Stromal cell of bone marrow (primary cell): ENCODE results near the gene ITPKB.

Experiments used
- DNase-seq: peaks from one replicate; pipeline ENCODE4 v3.0.0-alpha.2; 2012; ENCODE audit warnings: low read depth

Gene ITPKB

GRCh38 chr1:226637147-226637935 is 101.7 kb downstream of the ITPKB start:
- DNase-seq, result no peak

DNA sequence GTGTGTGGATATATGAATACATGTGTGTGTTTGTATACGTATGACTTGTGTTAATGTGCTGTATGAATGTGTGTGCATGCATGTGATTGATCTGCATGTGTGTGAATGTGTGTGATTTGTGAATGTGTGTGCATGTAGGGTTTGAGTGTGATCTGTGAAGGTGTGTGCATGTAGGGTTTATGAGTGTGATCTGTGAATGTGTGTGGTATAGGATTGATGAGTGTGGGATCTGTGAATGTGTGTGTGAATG is 102.3 kb downstream of the ITPKB start:
- no peak for DNase-seq

DNA sequence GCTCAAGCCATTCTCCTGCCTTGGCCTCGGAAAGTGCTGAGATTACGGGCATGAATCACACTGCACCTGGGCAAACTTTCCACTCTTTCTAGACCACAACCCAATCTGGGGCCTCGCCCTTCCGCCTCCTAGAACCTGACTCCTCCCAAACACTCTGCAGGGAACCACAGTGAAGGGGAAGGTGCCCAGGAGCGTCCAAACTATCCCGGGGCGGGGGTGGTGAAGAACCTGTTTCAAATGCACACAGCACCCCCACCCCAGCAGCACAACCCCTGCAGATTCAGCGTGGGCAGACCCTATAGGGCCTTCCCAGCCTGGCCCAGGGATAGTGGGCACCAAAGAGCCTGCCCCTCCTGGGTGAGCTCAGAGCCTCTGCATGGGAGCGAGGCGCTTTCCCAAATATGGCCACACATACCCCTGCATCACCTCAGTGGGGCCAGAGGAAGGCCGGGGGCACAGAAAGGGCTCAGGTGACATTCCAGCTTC is 103.6 kb downstream of the ITPKB start:
- DNase-seq, result no peak

DNA sequence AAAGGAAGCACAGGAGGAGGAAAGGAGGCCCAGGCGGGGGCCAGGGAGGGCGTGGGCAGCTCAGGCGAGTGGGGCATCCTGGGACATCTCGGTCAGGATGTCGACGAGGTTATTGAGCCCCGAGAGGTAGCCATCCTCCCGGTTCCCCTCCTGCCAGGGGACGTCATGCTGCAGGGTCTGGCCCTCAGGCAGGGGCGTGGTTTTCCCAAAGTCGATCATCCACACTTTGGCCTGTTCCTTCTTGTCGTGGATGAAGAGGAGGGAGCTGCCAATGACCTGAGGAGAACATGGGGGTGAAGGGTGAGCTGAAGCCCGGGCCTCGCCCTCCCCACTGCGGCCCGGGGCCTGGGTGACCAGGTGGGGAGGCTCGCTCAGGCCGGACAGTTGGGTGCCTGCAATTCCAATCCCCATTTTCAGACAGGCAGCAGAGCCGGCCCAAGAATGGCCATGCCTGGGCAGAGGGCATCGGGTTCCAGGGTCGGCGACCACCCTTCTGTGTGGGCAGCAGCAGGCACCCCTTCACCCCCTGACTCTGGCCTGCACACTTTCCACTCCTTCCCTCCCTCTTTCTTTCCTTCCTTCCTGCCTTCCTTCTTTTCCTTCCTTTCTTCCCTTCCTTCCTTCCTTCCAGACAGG is 104.4 kb downstream of the ITPKB start:
- no peak for DNase-seq

DNA sequence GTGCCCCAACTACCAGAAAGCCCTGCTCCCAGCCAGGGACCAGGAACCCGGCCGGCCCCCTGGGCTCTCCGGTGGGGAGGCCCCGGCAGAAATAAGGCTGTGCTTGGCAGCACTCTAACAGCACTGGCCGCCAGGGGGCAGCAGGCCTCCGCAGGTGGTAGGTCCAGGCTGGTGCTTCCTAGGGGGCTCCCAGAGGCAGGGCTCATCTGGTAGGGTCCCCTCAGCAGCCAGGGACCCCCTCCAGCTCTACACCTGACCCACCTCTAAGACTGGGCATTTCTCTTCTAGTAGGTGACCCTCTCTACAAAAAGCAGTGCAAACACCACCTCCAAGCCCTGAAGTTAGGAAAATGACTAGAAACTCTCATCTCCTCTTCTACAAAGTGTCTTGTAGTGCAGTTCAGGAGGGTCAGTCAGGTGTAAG is 104.9 kb downstream of the ITPKB start:
- peak; percentile 26 for DNase-seq

DNA sequence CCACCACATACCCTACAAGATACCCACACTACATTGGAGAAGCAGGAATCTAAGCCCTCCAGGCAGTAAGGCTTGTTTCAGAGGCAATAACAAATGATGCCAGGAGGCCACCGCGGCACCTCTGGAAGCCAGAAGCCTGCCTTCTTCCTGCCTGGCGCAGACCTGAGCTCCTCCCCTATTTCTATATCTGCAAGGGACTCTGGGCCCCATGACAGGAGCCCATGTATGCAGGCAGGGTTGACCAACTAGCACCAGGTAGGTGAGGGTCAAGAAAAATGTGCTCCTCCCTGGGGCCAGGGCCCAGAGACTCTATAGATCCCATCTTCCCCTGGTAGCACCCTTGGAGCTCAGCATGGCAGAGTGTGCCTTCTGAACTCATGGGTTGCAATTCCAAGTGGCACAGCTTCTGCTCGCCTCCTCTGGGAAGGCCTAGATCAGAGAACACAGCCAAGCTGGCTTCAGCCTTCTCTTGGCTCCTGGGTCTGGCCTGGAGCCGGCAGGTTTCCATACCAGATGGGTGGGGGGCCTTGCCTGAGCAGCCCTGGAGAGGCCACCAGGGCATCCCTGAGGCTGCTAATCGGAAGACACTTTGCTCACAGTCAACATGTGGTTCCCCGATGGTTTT is 105.4 kb downstream of the ITPKB start:
- no peak for DNase-seq

GRCh38 chr1:226632922-226633351 is 106.1 kb downstream of the ITPKB start:
- no peak for DNase-seq

DNA sequence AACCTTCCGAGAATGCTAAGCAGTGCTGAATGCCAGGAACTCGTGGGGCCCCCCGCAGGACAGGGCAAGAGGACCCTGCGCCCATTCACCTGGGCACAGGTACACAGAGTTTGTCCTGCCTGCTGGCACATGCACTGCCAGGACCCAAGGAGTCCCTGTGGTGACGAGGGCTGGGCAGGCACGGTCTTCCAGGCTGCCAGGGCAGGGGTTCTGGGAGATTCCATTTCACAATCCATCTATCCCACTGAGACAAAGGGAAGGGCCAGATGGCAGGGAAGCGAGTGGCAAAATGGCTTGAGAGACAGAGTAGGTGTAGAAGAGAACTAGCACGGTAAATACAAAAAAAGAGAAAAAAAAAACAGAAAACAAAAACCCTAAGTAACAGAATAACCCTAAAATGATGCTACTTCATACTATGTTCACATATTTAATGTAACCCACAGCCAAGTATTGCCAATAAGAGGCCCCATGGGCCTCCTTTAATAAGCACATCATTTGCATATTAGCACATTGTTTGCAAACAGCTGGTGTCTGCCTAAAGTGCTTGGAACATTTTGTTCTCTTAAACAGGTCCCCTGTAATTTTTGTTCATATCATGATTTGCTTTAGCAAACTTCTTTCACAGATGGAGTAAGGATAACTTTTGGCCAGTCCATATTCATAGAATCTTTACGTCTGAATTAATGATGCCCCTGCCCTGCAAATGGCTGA is 106.8 kb downstream of the ITPKB start:
- DNase-seq, result no peak

- DNase-seq, result no peak
Observed at GRCh38 chr1:226631229-226632000, 107.7 kb downstream of the ITPKB start.

DNA sequence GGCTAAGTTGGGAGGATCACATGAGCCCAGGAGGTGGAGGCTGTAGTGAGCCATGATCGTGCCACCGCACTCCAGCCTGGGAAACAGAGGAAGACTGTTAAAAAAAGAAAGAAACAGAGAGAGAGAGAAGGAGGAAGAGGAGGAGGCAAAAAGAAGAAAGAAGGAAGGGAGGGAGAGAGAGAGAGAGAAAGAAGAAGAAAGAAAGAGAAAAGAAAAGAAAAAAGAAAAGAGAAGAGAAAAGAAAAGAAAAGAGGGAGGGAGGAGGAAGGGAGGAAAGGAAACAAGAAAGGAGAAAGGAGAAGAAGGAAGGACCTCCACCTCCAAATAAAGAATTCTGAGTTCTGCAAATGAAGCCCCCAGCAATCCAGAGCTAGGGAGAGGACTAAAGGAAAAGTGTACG is 108.5 kb downstream of the ITPKB start:
- DNase-seq, result no peak

DNA sequence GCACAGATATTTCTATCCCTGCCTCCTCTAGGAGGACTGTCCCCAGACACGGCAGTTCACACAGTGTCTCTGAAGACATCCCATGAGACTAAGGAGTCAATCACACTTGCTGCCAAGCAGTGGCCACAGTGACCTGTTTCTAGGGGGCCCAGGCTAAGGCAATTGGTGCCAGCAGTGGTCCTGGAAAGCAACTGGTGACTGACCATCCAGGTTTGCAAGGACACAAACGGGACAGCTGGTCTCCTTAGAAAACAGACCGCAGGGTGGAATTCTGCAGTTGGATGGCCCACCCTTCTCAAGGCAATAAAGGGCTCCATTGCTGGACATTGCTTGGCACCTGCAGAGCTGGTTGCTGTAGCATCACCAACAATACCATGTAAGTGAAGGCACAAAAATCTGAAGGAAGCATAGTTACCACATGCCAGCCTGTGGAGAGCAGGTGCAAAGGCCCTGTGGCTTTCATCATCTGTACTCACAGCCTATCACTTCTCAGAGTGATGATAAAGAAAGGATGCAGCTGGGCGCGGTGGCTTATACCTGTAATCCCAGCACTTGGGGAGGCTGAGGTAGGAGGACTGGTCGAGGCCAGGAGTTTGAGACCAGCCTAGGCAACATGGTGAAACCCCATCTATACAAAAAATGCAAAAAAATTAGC is 109.1 kb downstream of the ITPKB start:
- no peak for DNase-seq

DNA sequence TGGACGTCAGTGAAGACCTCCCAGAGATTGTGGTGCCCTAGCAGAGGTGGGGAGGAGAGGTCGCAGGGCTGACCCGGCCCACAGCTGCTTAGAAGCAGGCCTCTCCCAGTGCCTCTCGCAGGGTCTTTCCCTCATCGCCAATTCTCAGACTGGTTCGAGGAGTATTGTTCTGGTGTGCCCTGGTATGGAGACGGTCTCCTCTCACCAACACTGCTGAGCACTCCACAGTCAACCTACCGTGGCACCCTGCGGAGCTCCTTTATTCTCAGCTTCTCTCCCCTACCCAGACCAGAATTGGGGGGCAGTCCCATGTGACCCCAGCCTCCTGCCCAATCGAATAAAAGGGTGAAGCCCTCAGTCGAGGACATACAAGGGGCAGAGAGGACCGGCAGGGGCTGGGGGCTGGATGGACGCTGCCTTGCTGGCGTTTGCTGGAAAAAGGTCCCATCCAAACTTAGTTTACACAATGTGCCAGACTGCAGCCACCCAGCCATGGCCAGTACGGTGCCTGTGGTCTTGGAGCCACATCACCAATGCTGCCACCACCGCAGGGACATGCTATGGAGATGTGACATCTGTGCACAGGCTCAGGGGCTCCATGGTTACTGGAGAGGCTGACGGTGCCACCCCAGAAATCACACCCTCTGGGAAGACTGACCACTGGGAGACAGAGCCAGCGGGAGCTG is 109.7 kb downstream of the ITPKB start:
- DNase-seq, result no peak

DNA sequence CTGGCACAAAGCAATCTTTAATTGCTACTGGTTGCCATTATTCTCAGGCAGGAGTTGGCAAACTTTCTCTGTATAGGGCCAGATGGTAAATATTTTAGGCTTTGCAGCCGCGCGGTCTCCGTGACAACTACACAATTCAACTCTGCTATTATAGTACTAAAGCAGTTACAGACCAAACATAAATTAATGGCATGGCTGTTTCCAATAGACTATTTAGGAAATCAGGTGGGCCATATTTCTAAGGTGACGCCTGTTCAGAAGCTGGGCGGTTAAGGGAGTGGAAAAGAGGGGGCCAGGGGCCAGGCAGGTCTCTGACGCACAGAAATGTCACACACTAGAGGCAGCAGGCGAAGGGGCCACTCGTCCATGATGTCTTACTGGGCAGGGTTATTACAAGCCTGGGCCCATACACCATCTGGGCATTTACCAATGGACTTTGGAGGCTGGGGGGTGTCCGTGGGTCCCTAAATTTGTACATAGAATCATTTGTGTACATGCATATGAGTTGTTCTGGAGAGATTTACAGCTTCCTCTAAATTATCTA is 110.4 kb downstream of the ITPKB start:
- DNase-seq, result no peak

- DNase-seq, result no peak
Observed at GRCh38 chr1:226627924-226628611, 111.0 kb downstream of the ITPKB start.

GRCh38 chr1:226627050-226627755 is 111.9 kb downstream of the ITPKB start:
- DNase-seq, result no peak

- peak; percentile 63 for DNase-seq
Observed at GRCh38 chr1:226626577-226626956, 112.5 kb downstream of the ITPKB start.

DNA sequence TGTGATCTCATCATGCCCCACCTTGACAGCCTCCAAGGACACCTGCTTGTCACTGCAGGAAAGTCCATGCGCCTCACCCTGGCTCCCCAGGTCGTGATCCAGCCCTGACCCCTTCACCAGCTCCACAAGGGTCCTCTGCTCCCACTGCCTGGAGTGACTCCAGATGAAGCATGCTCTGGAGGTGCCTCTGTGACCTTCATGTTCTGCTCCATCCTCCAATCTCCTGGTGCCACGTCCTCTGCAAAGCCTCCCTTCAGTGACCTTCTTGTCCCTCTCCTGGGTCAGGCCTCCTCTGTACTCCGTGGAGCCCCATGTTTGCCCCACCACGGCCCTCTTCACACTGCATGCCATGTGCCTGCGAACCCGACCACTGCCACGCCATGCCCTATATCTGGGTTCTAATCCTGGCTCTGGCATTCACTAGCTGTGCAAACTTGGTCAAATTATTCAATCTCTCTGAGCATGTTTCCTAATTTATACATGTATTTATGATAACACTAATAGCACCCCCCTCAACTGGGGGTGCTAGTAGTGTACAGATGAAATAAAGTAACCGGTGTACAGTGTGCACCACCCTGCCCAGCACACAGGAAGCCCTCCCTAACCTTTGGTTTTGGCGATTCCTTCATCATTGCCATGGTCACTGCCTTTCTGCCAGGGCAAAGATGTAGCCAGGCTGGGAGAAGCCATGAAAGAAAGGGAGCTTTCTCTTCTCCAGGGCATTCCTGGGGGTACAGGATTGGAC is 113.1 kb downstream of the ITPKB start:
- DNase-seq, result no peak

GRCh38 chr1:226625326-226625725 is 113.8 kb downstream of the ITPKB start:
- DNase-seq, result no peak

GRCh38 chr1:226624526-226624925 is 114.6 kb downstream of the ITPKB start:
- no peak for DNase-seq
